H9 (cell line): ENCODE data around the gene BCL2L1. TPM values are rescaled to one million over a fixed set of nuclear protein-coding genes. Genes with fewer than 3 reads are reported as not detected.

Experiments used
- DNase-seq: peaks from one replicate; pipeline ENCODE4 v3.0.0-alpha.2; 2017
- H2AFZ ChIP-seq: one replicate; pipeline ENCODE4 v1.6.1; 2013; ENCODE audit warnings: mild to moderate bottlenecking, low read length, control low read depth, moderate library complexity
- H2AK5ac ChIP-seq: 2 replicates; pipeline ENCODE4 v1.6.1; 2013; ENCODE audit warnings: low read length, control low read depth, mixed read lengths; ENCODE audit not compliant: insufficient read length
- H2BK120ac ChIP-seq: one replicate; pipeline ENCODE4 v1.6.1; 2013; ENCODE audit warnings: low read depth, mild to moderate bottlenecking, low read length, control low read depth, inconsistent platforms; ENCODE audit not compliant: poor library complexity, severe bottlenecking
- H2BK12ac ChIP-seq: 2 replicates; pipeline ENCODE4 v1.6.1; 2013; ENCODE audit warnings: low read length, control low read depth, mixed read lengths, low read depth; ENCODE audit not compliant: insufficient read length
- H2BK15ac ChIP-seq: 2 replicates; pipeline ENCODE4 v1.6.1; 2013; ENCODE audit warnings: low read depth, low read length, control low read depth
- H2BK20ac ChIP-seq: one replicate; pipeline ENCODE4 v1.6.1; 2013; ENCODE audit warnings: low read depth, mild to moderate bottlenecking, low read length, control low read depth, inconsistent platforms; ENCODE audit not compliant: poor library complexity, severe bottlenecking
- H2BK5ac ChIP-seq: 2 replicates; pipeline ENCODE4 v1.6.1; 2013; ENCODE audit warnings: low read length, control low read depth, mixed read lengths; ENCODE audit not compliant: insufficient read length
- H3K14ac ChIP-seq: 2 replicates; pipeline ENCODE4 v1.6.1; 2013; ENCODE audit warnings: low read length, control low read depth; ENCODE audit not compliant: insufficient read depth
- H3K18ac ChIP-seq: 2 replicates; pipeline ENCODE4 v1.6.1; 2013; ENCODE audit warnings: low read depth, mild to moderate bottlenecking, mixed read lengths, low read length, control low read depth; ENCODE audit not compliant: insufficient read length
- H3K23ac ChIP-seq: 2 replicates; pipeline ENCODE4 v1.6.1; 2013; ENCODE audit warnings: low read length, control low read depth, mixed read lengths, low read depth; ENCODE audit not compliant: insufficient read length
- H3K23me2 ChIP-seq: 2 replicates; pipeline ENCODE4 v1.6.1; 2013; ENCODE audit warnings: low read depth, mild to moderate bottlenecking, mixed read lengths, low read length, control low read depth; ENCODE audit not compliant: insufficient read length, poor library complexity, severe bottlenecking
- H3K27ac ChIP-seq: 2 replicates; pipeline ENCODE4 v1.5.1; 2013; ENCODE audit warnings: low read length, control low read depth, mixed read lengths, low read depth; ENCODE audit not compliant: insufficient read length
- H3K27me3 ChIP-seq: 2 replicates; pipeline ENCODE4 v1.6.1; 2013; ENCODE audit warnings: low read length, control low read depth, inconsistent platforms; ENCODE audit not compliant: insufficient read depth
- H3K4ac ChIP-seq: 2 replicates; pipeline ENCODE4 v1.6.1; 2013; ENCODE audit warnings: low read depth, mild to moderate bottlenecking, control low read depth, inconsistent platforms, low read length, moderate library complexity
- H3K4me1 ChIP-seq: 2 replicates; pipeline ENCODE4 v1.6.1; 2013; ENCODE audit warnings: low read length, control low read depth, inconsistent platforms; ENCODE audit not compliant: insufficient read depth
- H3K4me2 ChIP-seq: 2 replicates; pipeline ENCODE4 v1.6.1; 2013; ENCODE audit warnings: low read length, control low read depth, mixed read lengths; ENCODE audit not compliant: insufficient read length, insufficient read depth
- H3K56ac ChIP-seq: 2 replicates; pipeline ENCODE4 v1.6.1; 2013; ENCODE audit warnings: low read depth, mild to moderate bottlenecking, mixed read lengths, low read length, control low read depth; ENCODE audit not compliant: insufficient read length
- H3K79me1 ChIP-seq: 2 replicates; pipeline ENCODE4 v1.6.1; 2013; ENCODE audit warnings: low read depth, mild to moderate bottlenecking, moderate library complexity, low read length, control low read depth, inconsistent platforms; ENCODE audit not compliant: insufficient read depth, poor library complexity, severe bottlenecking
- H3K79me2 ChIP-seq: 2 replicates; pipeline ENCODE4 v1.6.1; 2013; ENCODE audit warnings: low read length, control low read depth, inconsistent platforms; ENCODE audit not compliant: insufficient read depth
- H3K9ac ChIP-seq: 2 replicates; pipeline ENCODE4 v1.6.1; 2013; ENCODE audit warnings: low read length, control low read depth, mixed read lengths; ENCODE audit not compliant: insufficient read length; ENCODE audit errors: extremely low read depth
- H3K9me3 ChIP-seq: one replicate; pipeline ENCODE4 v1.6.1; 2013; ENCODE audit warnings: low read depth, low read length, inconsistent platforms; ENCODE audit not compliant: control insufficient read depth
- H3T11ph ChIP-seq: one replicate; pipeline ENCODE4 v1.6.1; 2013; ENCODE audit warnings: mild to moderate bottlenecking, low read length, control low read depth, inconsistent platforms
- H4K20me1 ChIP-seq: one replicate; pipeline ENCODE4 v1.6.1; 2013; ENCODE audit not compliant: control insufficient read depth, insufficient read length, insufficient read depth
- H4K5ac ChIP-seq: 2 replicates; pipeline ENCODE4 v1.6.1; 2013; ENCODE audit warnings: low read depth, mild to moderate bottlenecking, mixed read lengths, low read length, control low read depth; ENCODE audit not compliant: insufficient read length
- H4K8ac ChIP-seq: replicated peaks from 2 replicates; pipeline ENCODE4 v1.6.1; 2013; ENCODE audit warnings: low read length, control low read depth, mixed read lengths, low read depth; ENCODE audit not compliant: insufficient read length
- H4K91ac ChIP-seq: 2 replicates; pipeline ENCODE4 v1.6.1; 2013; ENCODE audit warnings: low read depth, mild to moderate bottlenecking, moderate library complexity, mixed read lengths, low read length, control low read depth; ENCODE audit not compliant: insufficient read length
- H3K27ac Mint-ChIP-seq, 3 experiments: 2 replicates in 2 of 3; 3 replicates in 1 of 3; pipeline ENCODE4 v1.8.0; 2020 to 2021; ENCODE audit warnings: mixed read lengths in 3 of 3, mild to moderate bottlenecking in 1 of 3, moderate library complexity in 1 of 3
- H3K27me3 Mint-ChIP-seq: 2 replicates; pipeline ENCODE4 v1.8.0; 2021; ENCODE audit warnings: low read depth, mild to moderate bottlenecking, moderate library complexity, mixed read lengths
- H3K36me3 Mint-ChIP-seq, 3 experiments: 2 replicates in 2 of 3; 3 replicates in 1 of 3; pipeline ENCODE4 v1.8.0; 2020 to 2021; ENCODE audit warnings: low read depth in 3 of 3, mixed read lengths in 3 of 3; ENCODE audit not compliant: insufficient read depth in 1 of 3
- H3K4me1 Mint-ChIP-seq, 2 experiments: 2 replicates each; pipeline ENCODE4 v1.8.0; 2020; ENCODE audit warnings: mixed read lengths in 2 of 2
- H3K4me3 Mint-ChIP-seq, 2 experiments: 2 replicates in 1 of 2; 3 replicates in 1 of 2; pipeline ENCODE4 v1.8.0; 2020 to 2021; ENCODE audit warnings: mild to moderate bottlenecking in 2 of 2, mixed read lengths in 2 of 2, moderate library complexity in 1 of 2
- H3K9me3 Mint-ChIP-seq, 2 experiments: 2 replicates in 1 of 2; 3 replicates in 1 of 2; pipeline ENCODE4 v1.8.0; 2020; ENCODE audit warnings: mild to moderate bottlenecking in 2 of 2, mixed read lengths in 2 of 2, moderate library complexity in 1 of 2
- CTCF ChIP-seq: fragments of 200-600 bp; sonication (generic); conservative IDR thresholded peaks from 3 replicates; pipeline ENCODE4 v1.8.0; 2021; ENCODE audit warnings: antibody characterized with exemption, mild to moderate bottlenecking
- WGBS: extraction: QIAGEN DNeasy Blood & Tissue Kit; methylation state at CpG from one replicate; pipeline ENCODE4 v1.1.7; 2013; ENCODE audit warnings: missing lambda C conversion rate, low lambda C conversion rate, mixed read lengths; ENCODE audit not compliant: insufficient read length; ENCODE audit errors: extremely low coverage; 5-methylcytosine and 5-hydroxymethylcytosine counted together
- total RNA-seq: library from RNA; stranded (reverse); gene quantifications from 2 replicates; pipeline ENCODE4 v1.2.1, GENCODE V29; 2021

Gene BCL2L1
- total RNA-seq, 1 experiment from 2014 or later = 105 TPM

- no peaks in the 10 kb centered on the region for H3K9me3 ChIP-seq
- no peak for TF ChIP-seq CTCF
- no peak overlapping the region for H3K27ac ChIP-seq
- no peak overlapping the region for H2AFZ ChIP-seq
- no peak overlapping the region for H3K18ac ChIP-seq
- H2BK20ac ChIP-seq = no peak overlapping the region
- H4K91ac ChIP-seq = no peak overlapping the region
- Mint-ChIP-seq H3K27me3 (no peaks in the 10 kb centered on the region), H3K4me1 (peaks cover 26 to 34% of the 10 kb centered on the region in 2 experiments), H3K36me3 (peaks cover 2 to 55% (median 29%) of the 10 kb centered on the region in 3 experiments; a peak in 6 of 7 replicates), H3K27ac (peak overlapping the region in 1 of 3 experiments; percentile 51; a peak in 1 of 7 replicates), H3K4me3 (no peak overlapping the region), H3K9me3 (no peaks in the 10 kb centered on the region)
- H3K27me3 ChIP-seq = no peaks in the 10 kb centered on the region
- H2BK5ac ChIP-seq = no peak overlapping the region
- H3K9ac ChIP-seq = no peak overlapping the region
- no peaks in the 10 kb centered on the region for H3K79me2 ChIP-seq
- no peak overlapping the region for H4K5ac ChIP-seq
- H3T11ph ChIP-seq = no peak overlapping the region
- no peak for DNase-seq
- no peak overlapping the region for H3K14ac ChIP-seq
- no peak overlapping the region for H3K4ac ChIP-seq
- no peak overlapping the region for H2BK12ac ChIP-seq
- H3K4me2 ChIP-seq = no peak overlapping the region
- no peak overlapping the region for H2BK15ac ChIP-seq
- H4K8ac ChIP-seq = no peak overlapping the region
- no peak overlapping the region for H3K56ac ChIP-seq
- WGBS = no CpG with 5 or more reads among the region's 3 CpGs
- H2AK5ac ChIP-seq = no peak overlapping the region
- H3K23me2 ChIP-seq = no peaks in the 10 kb centered on the region
- H3K4me1 ChIP-seq = 0 out of 2 replicates have a peak, but pooled peaks cover 2% of the 10 kb centered on the region
- H2BK120ac ChIP-seq = no peak overlapping the region
- no peak overlapping the region for H3K23ac ChIP-seq
- H4K20me1 ChIP-seq = no peaks in the 10 kb centered on the region
- H3K79me1 ChIP-seq = peaks cover 2% of the 10 kb centered on the region
Observed at GRCh38 chr20:31687777-31688176, 34.9 kb downstream of the BCL2L1 start.
